Stimulated activated naive CD8-positive, alpha-beta T cell treated with anti-CD3 and anti-CD28 coated beads, Interleukin-15, Interleukin-2, amounts not matched to agents 100 ng/mL and 50 ng/mL, for 24 hours (primary cell): Measurements from ENCODE around the gene BUD31.
A peak's percentile ranks its signal among the peaks of the same experiment; 100 is the strongest.

Experiments used
- H3K27ac Mint-ChIP-seq: one replicate; pipeline ENCODE4 v1.8.0; 2021; ENCODE audit warnings: mild to moderate bottlenecking, mixed read lengths
- H3K27me3 Mint-ChIP-seq: one replicate; pipeline ENCODE4 v1.8.0; 2021; ENCODE audit warnings: mixed read lengths
- H3K36me3 Mint-ChIP-seq: one replicate; pipeline ENCODE4 v1.8.0; 2021; ENCODE audit warnings: low read depth, mixed read lengths
- H3K4me1 Mint-ChIP-seq: one replicate; pipeline ENCODE4 v1.8.0; 2021; ENCODE audit warnings: low read depth, mixed read lengths
- H3K4me3 Mint-ChIP-seq: one replicate; pipeline ENCODE4 v1.8.0; 2021; ENCODE audit warnings: mild to moderate bottlenecking, mixed read lengths
- H3K9me3 Mint-ChIP-seq: one replicate; pipeline ENCODE4 v1.8.0; 2021; ENCODE audit warnings: mixed read lengths

Gene BUD31

GRCh38 chr7:99408379-99409191, at the start of gene BUD31, which contains the start of gene PDAP1:
BUD31 (plus strand) TSS chr7:99408969; CDS start chr7:99411093, 2,124 bp downstream.
PDAP1 (minus strand) TSS chr7:99408597; CDS start chr7:99408548, 49 bp downstream.
- Mint-ChIP-seq H3K27me3 (no peaks in the 10 kb centered on the region), H3K4me3 (peak within 1 kb of the TSS; percentile 93), H3K4me1 (peaks cover 50% of the 10 kb centered on the region), H3K27ac (peak within 1 kb of the TSS; percentile 94), H3K36me3 (peaks cover 48% of the 10 kb centered on the region), H3K9me3 (no peaks in the 10 kb centered on the region)

DNA sequence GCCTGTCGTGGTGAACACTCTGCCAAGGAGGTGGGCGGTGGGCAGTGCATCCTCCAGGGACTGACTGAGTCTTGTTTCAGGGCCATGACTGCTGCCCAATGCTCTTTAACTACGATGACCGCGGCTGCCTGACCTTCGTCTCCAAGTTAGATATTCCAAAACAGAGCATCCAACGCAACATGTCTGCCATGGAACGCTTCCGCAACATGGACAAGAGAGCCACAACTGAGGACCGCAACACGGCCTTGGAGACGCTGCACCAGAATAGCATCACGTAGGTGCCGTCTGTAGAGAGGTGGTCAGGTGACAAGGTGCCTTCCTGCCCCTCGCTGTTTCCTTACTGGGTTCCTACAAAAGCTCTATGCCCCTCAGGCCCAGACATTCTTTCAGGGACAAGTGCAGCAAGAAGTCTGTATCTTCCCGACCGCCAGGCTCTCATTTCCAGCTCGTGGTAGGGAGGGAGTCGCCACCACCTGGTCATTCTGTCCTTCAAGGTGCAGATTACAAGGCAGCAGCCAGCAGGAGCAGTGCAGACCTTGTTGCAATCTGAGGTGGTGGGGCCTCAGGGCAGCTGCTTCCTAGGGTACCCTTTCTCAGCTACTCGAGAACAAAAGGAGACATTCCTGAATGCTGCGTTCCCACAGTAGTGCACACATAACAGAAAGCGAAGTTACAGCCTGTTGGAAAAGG, 49.2 kb upstream of the BUD31 start:
- H3K36me3 Mint-ChIP-seq = peaks cover 55% of the 10 kb centered on the region
- no peaks in the 10 kb centered on the region for H3K9me3 Mint-ChIP-seq
- no peak overlapping the region for H3K27ac Mint-ChIP-seq
- no peaks in the 10 kb centered on the region for H3K4me1 Mint-ChIP-seq
- no peaks in the 10 kb centered on the region for H3K27me3 Mint-ChIP-seq
- H3K4me3 Mint-ChIP-seq = no peak overlapping the region

DNA sequence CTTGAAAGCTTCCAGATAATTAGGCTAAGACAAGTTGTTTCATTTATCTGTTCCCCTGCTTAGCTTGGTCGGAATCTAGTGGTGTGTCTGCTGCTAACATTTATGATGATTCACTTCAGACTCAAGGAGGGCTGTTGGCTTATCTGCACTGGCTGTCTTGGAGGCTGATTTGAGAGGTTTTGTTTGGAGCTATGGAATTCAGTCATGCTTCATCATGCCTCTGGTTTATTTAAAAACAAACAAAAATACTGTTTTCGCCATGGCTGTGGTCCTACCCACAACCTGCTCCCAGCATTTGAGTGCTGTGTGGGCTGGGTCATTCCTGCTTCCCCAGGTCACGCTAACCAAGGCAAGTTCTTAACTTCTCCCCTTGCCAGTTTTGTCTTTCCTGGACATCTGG, 46.0 kb upstream of the BUD31 start:
- Mint-ChIP-seq H3K4me1 (no peaks in the 10 kb centered on the region), H3K4me3 (no peak overlapping the region), H3K36me3 (peaks cover 69% of the 10 kb centered on the region), H3K9me3 (no peaks in the 10 kb centered on the region), H3K27me3 (no peaks in the 10 kb centered on the region), H3K27ac (no peak overlapping the region)

DNA sequence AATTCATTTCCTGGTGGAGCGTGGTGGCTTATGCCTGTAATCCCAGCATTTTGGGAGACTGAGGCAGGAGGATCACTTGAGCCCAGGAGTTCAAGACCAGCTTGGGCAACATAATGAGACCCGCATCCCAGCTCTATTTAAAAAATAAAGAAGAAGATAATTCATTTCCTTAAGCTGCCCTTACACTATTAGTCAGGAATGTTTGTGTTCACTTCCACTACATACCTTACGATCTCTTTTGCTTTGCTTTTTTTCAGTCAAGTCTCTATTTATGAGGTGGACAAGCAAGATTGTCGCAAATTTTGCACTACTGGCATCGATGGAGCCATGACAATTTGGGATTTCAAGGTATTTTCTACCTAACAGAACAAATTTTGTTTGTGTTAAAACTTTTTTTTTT, 45.5 kb upstream of the BUD31 start:
- H3K4me1 Mint-ChIP-seq = no peaks in the 10 kb centered on the region
- H3K9me3 Mint-ChIP-seq = no peaks in the 10 kb centered on the region
- no peak overlapping the region for H3K4me3 Mint-ChIP-seq
- H3K36me3 Mint-ChIP-seq = peaks cover 64% of the 10 kb centered on the region
- no peak overlapping the region for H3K27ac Mint-ChIP-seq
- no peaks in the 10 kb centered on the region for H3K27me3 Mint-ChIP-seq

DNA sequence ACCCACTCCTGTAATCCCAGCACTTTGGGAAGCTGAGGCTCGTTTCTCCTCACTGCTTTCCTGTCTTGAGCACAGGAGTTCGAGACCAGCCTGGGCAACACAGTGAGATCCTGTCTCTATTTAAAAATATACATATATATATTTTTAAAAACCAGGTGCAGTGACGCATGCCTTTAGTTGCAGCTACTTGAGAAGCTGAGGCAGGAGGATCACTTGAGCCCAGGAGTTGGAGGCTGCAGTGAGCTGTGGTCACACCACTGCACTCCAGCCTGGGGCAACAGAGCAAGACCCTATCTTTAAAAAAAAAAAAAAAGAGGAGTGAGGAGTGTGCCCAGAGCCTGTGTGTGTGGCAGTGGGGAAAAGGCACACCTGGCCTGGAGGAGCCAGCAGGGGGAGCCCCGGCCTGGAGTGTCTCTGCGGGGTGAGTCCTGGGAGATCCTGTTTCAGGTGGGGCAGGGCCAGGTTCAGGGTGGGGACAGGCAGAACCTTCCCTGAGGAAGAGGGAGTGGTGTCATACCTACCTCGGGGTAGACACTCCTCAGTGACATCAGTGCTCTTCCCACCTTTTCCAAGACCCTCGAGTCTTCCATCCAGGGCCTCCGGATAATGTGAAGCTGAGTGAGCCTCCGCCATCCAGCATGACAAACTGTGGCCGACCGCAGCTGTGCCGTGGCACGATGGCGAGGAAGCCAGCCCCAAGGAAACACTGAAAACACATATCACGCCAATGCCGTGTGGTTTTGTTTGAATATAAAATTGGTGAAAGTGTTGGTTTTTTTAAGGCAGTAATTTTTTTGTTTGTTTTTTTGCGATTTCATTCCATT, 43.2 kb upstream of the BUD31 start:
- H3K4me3 Mint-ChIP-seq = no peak overlapping the region
- peaks cover 54% of the 10 kb centered on the region for H3K36me3 Mint-ChIP-seq
- H3K9me3 Mint-ChIP-seq = no peaks in the 10 kb centered on the region
- H3K27me3 Mint-ChIP-seq = no peaks in the 10 kb centered on the region
- H3K4me1 Mint-ChIP-seq = no peaks in the 10 kb centered on the region
- H3K27ac Mint-ChIP-seq = no peak overlapping the region

- H3K4me1 Mint-ChIP-seq = no peaks in the 10 kb centered on the region
- no peaks in the 10 kb centered on the region for H3K27me3 Mint-ChIP-seq
- peaks cover 44% of the 10 kb centered on the region for H3K36me3 Mint-ChIP-seq
- H3K4me3 Mint-ChIP-seq = no peak overlapping the region
- H3K27ac Mint-ChIP-seq = no peak overlapping the region
- no peaks in the 10 kb centered on the region for H3K9me3 Mint-ChIP-seq
Measured at GRCh38 chr7:99366646-99367045, 42.1 kb upstream of the BUD31 start.

GRCh38 chr7:99368750-99369389, 39.9 kb upstream of the BUD31 start:
- Mint-ChIP-seq H3K4me3 (no peak overlapping the region), H3K36me3 (peaks cover 27% of the 10 kb centered on the region), H3K4me1 (peaks cover 14% of the 10 kb centered on the region), H3K27ac (peak overlapping the region; percentile 22), H3K27me3 (no peaks in the 10 kb centered on the region), H3K9me3 (no peaks in the 10 kb centered on the region)

GRCh38 chr7:99369767-99370391, 38.9 kb upstream of the BUD31 start:
- Mint-ChIP-seq H3K4me1 (peaks cover 15% of the 10 kb centered on the region), H3K9me3 (no peaks in the 10 kb centered on the region), H3K27me3 (no peaks in the 10 kb centered on the region), H3K27ac (no peak overlapping the region), H3K36me3 (peaks cover 20% of the 10 kb centered on the region), H3K4me3 (no peak overlapping the region)

DNA sequence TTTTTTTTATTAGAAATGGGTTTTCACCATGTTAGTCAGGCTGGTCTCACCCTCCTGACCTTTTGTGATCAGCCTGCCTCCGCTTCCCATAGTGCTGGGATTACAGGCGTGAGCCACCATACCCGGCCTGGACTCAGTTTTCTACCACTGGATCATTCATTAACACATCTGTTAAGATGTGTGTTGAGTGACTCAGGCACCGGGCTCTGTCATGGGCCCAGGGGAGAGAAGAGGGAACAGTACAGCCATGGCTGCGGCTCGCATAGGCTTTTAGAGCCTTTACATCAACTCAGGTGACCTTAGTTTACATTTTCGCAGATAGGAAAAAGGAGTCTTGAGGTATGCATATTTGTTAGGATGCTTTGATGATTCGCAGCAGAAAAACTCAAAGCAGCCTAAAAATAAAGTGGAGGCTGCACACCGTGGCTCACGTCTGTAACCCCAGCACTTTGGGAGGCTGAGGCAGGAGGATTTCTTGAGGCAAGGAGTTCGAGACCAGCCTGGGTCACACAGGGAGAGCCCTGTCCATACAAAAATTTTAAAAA, 37.3 kb upstream of the BUD31 start:
- no peak overlapping the region for H3K4me3 Mint-ChIP-seq
- H3K27me3 Mint-ChIP-seq = no peaks in the 10 kb centered on the region
- peaks cover 12% of the 10 kb centered on the region for H3K36me3 Mint-ChIP-seq
- peaks cover 20% of the 10 kb centered on the region for H3K4me1 Mint-ChIP-seq
- no peak overlapping the region for H3K27ac Mint-ChIP-seq
- H3K9me3 Mint-ChIP-seq = no peaks in the 10 kb centered on the region

- Mint-ChIP-seq H3K4me1 (peaks cover 30% of the 10 kb centered on the region), H3K27me3 (no peaks in the 10 kb centered on the region), H3K36me3 (peaks cover 11% of the 10 kb centered on the region), H3K27ac (no peak overlapping the region), H3K9me3 (no peaks in the 10 kb centered on the region), H3K4me3 (peak overlapping the region; percentile 79)
Measured at GRCh38 chr7:99372275-99373090, 36.3 kb upstream of the BUD31 start.

DNA sequence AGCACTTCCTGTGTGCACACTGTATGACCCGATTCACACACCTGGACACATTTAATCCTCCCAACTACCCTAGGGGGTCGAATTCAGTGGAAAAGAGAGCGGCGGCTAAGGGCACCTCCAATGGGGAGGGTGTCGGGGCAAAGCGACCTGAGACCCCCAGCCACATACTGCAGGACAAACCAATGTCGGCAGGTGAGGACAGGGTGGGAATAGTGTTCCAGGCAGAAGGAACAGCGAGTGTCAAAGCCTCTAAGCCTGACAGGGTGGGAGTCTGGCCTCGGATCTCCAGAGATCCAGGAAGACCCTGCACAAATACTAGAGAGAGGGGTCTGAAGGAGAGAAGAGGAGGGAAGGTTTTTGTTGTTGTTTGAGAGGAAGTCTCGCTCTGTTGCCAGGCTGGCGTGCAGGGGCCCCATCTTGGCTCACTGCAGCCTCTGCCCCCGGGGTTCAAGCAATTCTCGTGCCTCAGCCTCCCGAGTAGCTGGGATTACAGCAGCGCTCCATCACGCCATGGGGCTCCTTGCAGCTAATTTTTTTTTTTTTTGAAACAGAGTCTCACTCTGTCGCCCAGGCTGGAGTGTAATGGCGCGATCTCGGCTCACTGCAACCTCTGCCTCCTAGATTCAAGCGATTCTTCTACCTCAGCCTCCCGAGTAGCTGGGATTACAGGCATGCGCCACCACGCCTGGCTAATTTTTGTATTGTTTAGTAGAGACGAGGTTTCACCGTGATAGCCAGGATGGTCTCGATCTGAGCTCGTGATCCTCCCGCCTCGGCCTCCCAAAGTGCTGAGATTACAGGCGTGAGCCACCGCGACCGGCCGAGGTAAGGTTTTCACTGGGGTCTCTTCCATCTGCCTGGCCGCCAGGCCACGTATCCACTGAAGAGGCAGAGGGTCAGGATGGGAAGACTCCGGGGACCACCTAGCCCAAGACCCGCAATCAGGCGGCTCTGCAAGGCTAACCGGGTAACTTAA, 35.4 kb upstream of the BUD31 start:
- peak overlapping the region; percentile 79 for H3K4me3 Mint-ChIP-seq
- H3K27ac Mint-ChIP-seq = peak overlapping the region; percentile 55
- no peaks in the 10 kb centered on the region for H3K9me3 Mint-ChIP-seq
- peaks cover 18% of the 10 kb centered on the region for H3K36me3 Mint-ChIP-seq
- no peaks in the 10 kb centered on the region for H3K27me3 Mint-ChIP-seq
- H3K4me1 Mint-ChIP-seq = peaks cover 39% of the 10 kb centered on the region
